DMS153 treated with DMSO at 0.1 percent for 48 hours (cell line): Measurements from ENCODE around the gene EFCAB11.

ENCODE experiments used
- DNase-seq: peaks from one replicate; lab custom pipeline; 2025; ENCODE audit not compliant: unreplicated experiment; lab: John Stamatoyannopoulos, UW

Gene EFCAB11

DNA sequence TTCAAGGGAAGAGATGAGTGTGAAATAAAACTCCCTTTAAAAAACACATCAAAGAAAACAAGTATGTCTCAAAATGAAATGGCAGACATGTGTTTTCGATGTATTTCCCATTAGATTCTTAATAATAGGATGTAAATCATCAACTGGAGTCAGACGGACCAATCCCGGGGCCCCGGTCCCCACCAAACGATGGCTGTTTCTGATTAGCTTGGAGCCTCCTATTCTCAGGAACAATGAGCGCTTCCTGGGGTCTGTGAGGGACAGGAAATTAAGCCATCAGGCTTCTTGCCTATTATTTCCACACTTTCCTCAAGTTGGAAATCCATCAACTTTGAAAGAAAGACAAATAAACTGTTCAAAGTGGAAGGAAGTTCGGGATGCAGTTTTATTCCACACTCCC is 179.4 kb downstream of the EFCAB11 start:
- DNase-seq: no peak

DNA sequence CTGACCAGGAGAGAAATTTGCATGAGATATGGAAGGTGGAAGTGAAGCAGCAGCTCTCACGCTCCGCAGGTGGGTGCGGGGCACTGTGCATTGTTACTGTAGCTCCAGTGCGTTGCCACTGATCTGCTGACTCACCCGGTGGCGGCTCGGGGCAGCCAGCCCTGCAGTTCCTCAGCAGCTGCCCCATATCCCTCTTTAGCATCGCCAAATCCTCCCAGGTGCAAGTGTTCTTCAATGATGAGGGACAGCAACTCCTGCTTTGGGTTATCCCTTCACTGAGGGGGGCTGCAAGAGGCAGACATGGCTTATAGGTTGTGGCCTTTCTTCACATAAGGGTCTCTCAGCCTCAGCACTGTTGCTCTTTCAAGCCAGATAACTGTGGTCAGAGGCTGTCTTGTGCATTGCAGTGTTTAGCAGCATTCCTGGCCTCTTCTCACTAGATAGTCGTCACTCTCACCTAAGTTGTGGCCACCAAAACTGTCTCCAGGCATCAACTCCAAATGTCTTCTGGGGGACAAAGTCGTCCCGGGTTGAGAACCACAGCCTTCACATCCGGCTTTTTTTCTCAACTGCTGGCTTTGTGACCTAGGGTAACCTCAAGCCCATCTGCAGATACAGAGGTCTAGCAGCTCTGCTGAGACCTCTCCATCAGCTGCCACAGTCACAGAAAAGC is 180.8 kb downstream of the EFCAB11 start:
- peak; percentile 49 for DNase-seq

DNA sequence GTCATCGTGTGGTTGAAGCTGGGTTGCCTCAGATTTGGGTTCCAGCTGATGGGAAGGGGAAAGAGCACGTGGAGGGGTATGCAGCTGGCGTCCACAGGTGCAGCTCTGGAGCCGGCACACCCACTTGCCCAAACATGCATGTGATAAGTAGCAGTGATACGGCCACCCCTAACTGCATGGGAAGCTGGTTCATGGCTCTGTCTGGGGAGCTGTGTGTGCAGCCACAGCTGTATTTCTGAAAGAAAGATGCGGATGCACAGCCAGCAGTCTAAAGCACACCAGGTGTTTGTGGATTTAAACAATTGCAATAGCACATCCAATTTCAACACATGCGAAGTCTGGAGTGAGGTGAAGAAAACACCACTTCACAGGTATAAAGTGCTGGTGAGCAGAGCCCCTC is 181.4 kb downstream of the EFCAB11 start:
- peak; percentile 31 for DNase-seq

DNA sequence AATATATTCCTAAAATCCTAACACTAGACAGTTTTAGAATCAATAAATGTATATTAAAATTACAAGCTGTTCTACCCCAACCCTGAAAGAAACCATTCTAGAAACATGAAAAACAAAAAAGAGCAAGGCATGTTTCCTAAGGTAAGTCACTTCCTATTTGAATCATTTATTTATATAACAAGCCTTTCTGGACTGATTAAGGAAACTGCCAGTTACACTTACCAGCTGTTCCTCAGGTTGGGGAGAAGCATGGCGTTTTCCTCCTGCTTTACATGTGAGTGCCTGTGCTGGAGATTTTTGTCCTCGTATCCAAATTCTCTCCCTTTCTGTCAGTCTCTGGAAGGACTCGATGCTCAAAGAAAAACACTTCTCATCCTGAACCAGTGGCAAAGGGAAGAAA is 183.3 kb downstream of the EFCAB11 start:
- DNase-seq: no peak

DNA sequence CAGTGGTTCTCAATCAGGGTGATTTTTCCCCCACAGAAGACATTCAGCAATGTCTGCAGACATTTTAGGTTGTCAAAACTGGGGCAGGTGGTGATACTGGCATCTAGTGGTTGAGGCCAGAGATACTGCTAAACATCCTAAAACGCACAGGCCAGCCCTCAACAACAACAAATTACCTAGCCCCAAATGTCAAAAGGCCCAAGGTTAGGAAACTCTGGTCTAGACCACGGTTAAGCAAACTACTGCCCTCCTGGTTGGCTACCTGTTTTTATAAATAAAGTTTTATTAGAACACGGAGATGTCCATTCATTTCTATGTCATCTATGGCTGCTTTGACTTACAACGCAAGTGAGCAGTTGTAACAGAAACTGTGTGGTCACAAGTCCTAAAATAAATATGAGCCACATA is 186.7 kb downstream of the EFCAB11 start:
- no peak for DNase-seq

- DNase-seq: no peak
Observed at GRCh38 chr14:89767131-89767530, 187.4 kb downstream of the EFCAB11 start.

GRCh38 chr14:89765346-89765745 is 189.2 kb downstream of the EFCAB11 start:
- no peak for DNase-seq

GRCh38 chr14:89760086-89760485 is 194.4 kb downstream of the EFCAB11 start:
- no peak for DNase-seq

- no peak for DNase-seq
Observed at GRCh38 chr14:89757313-89757939, 197.1 kb downstream of the EFCAB11 start.

- no peak for DNase-seq
Observed at GRCh38 chr14:89755816-89756215, 198.7 kb downstream of the EFCAB11 start.

DNA sequence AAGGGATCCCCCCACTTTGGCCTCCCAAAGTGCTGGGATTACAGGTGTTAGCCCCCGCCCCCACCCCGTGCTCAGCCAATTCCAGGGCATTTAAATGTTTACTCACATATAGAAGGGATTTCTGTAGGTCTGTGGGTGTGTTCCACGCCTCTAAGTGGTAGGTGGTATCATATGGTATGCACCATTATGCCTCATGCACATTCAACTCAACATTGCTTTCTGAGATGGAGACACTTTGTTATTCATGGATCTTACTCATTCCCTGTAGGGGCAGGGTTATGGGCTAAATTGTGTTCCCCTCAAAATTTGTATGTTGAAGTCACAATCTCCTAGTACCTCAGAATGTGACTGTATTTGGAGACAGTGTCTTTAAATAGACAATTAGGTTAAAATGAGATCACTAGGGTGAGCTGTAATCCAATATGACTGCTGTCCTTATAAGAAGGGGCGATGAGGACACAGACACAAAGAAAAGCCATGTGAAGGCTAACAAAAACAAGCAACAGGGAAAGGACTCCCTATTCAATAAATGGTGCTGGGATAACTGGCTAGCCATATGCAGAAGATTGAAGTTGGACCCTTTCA is 200.6 kb downstream of the EFCAB11 start:
- DNase-seq: no peak

GRCh38 chr14:89750908-89751392 is 203.6 kb downstream of the EFCAB11 start:
- no peak for DNase-seq

- no peak for DNase-seq
Observed at GRCh38 chr14:89750281-89750755, 204.2 kb downstream of the EFCAB11 start.

DNA sequence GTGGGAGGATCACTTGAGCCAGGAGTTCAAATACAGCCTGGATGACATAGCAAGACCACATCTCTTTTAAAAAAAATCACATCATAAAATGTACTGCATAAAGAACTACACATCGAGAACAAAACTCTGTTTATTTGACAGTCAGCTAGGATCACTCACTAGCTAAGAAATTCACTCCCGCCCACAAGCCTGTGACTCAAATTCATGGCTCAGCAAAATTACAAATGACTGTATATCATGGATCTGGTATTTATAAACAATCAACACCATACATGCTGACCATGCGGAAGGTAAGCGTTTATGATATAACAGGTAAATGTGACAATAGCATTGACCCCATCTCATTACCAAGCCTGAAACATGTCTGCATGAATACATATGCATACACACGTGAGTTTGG is 206.5 kb downstream of the EFCAB11 start:
- DNase-seq: no peak

DNA sequence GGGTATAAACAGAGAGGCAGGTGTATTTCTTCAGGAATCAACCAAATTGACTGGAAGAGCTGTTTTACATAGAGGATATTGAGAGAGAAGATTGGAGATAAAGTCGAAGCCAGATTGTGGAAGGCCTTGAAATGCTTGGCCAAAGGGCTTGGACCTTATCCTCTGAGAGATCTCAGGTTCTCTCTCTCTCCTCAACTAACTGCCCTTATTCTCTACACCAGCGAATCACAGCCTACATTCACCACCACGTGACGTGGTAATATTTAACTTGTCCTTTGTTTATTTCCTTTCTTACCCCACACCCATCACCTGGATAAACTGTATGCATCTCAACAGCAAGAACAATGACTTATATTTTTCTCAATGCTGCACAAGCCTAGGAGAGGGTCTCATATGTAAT is 207.4 kb downstream of the EFCAB11 start:
- no peak for DNase-seq

DNA sequence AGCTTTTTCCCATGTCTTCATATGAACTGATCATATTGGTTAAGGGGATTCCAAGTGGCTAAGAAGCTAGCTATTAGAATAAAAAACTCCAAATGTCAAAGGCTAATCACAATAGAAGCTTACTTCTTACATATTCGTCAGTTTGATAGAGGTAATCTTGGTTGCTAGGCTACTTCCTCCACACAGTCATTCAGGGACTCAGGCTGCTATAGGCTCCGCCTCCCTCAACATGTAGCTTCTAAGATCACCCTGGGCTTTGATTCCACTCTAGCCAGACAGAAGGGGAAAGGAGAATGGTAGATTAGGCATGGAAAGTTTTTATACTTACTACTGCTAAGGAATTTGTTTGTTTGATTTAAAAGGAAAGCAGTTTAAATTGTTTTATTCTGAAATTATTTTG is 207.9 kb downstream of the EFCAB11 start:
- no peak for DNase-seq

DNA sequence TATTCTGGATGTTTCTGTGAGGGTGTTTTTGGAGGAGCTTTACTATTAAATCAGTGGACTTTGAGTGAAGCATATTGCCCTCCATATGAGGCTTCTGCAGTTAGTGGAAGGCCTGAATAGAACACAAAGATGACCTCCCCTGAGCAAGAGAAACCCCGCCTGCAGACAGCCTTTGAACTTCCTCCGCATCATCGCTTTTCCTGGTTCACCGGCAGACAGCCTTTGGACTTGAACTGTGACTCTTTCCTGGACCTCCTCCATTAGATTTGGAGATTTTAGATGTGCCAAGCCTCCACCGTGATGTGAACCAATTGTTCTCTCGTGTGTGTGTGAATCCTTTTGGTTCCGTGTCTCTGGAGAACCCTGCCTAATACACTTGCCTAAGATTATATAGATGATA is 208.4 kb downstream of the EFCAB11 start:
- DNase-seq: no peak
